BLaER1 treated with 17β-estradiol and CSF1 and Interleukin-3, amounts not matched to agents 10 nM and 100 nM (cell line): ENCODE data around the gene USP17L20.
"Not testable (repeated sequence)": the region's sequence is repeated elsewhere in the genome, so short reads cannot be mapped to it uniquely, and the experiment has no call there.

Experiments
- H3K27ac ChIP-seq, 11 experiments: shearing (Covaris generic); formaldehyde crosslinking; 2 replicates each; pipeline ENCODE4 v1.8.1; 2022
- H3K27me3 ChIP-seq, 11 experiments: shearing (Covaris generic); formaldehyde crosslinking; 2 replicates each; pipeline ENCODE4 v1.8.1; 2022
- H3K36me3 ChIP-seq, 11 experiments: shearing (Covaris generic); formaldehyde crosslinking; 2 replicates each; pipeline ENCODE4 v1.8.1; 2022
- H3K4me1 ChIP-seq, 10 experiments: shearing (Covaris generic); formaldehyde crosslinking; 2 replicates each; pipeline ENCODE4 v1.8.1; 2022
- H3K4me2 ChIP-seq, 11 experiments: shearing (Covaris generic); formaldehyde crosslinking; 2 replicates each; pipeline ENCODE4 v1.8.1; 2022
- H3K4me3 ChIP-seq, 10 experiments: shearing (Covaris generic); formaldehyde crosslinking; 2 replicates each; pipeline ENCODE4 v1.8.1; 2022
- H3K9ac ChIP-seq, 11 experiments: shearing (Covaris generic); formaldehyde crosslinking; 2 replicates each; pipeline ENCODE4 v1.8.1; 2022
- H3K9me3 ChIP-seq, 11 experiments: shearing (Covaris generic); formaldehyde crosslinking; replicated peaks in 1 of 11; 2 replicates each; pipeline ENCODE4 v1.8.1; 2022
- H4K20me1 ChIP-seq, 11 experiments: shearing (Covaris generic); formaldehyde crosslinking; 2 replicates each; pipeline ENCODE4 v1.8.1; 2022

USP17L20 gene

GRCh38 chr4:9271719-9272118 lies 13.8 kb downstream of the USP17L20 start:
- not testable (repeated sequence) for H3K27ac ChIP-seq, H3K4me3 ChIP-seq, H3K9me3 ChIP-seq, H3K4me2 ChIP-seq, H3K27me3 ChIP-seq, H4K20me1 ChIP-seq, H3K36me3 ChIP-seq, H3K4me1 ChIP-seq, H3K9ac ChIP-seq
